HL-60 (cell line): Measurements from ENCODE around the gene PAGR1.

Experiments used
- DNase-seq, 2 experiments: peaks; one replicate each; pipeline ENCODE4 v3.0.0-alpha.2; 2010 to 2020; ENCODE audit warnings: low read depth in 1 of 2, low spot score in 1 of 2
- H3K27ac ChIP-seq: fragments of 250-450 bp; sonication (Bioruptor Pico); replicated peaks from 2 replicates; pipeline ENCODE4 v1.5.1; 2020; ENCODE audit warnings: mild to moderate bottlenecking, moderate library complexity
- H3K27me3 ChIP-seq: fragments of 250-450 bp; sonication (Bioruptor Pico); 2 replicates; pipeline ENCODE4 v1.5.1; 2021; ENCODE audit warnings: mild to moderate bottlenecking, moderate library complexity; ENCODE audit not compliant: insufficient read depth, poor library complexity, severe bottlenecking
- H3K4me3 ChIP-seq: replicated peaks from 2 replicates; pipeline ENCODE4 v1.5.1; 2011; ENCODE audit warnings: mild to moderate bottlenecking, control low read depth, low read length; ENCODE audit not compliant: insufficient read depth
- GABPA ChIP-seq: IDR thresholded peaks from 2 replicates; pipeline ENCODE4 v1.6.1; 2012; ENCODE audit warnings: low read depth
- POLR2AphosphoS5 ChIP-seq: IDR thresholded peaks from 2 replicates; pipeline ENCODE4 v1.6.1; 2012; ENCODE audit warnings: low read depth
- SPI1 ChIP-seq: IDR thresholded peaks from 2 replicates; pipeline ENCODE4 v1.6.1; 2012; ENCODE audit warnings: low read depth, mild to moderate bottlenecking, borderline replicate concordance
- TF ChIP-seq, protein P1 (sequence below): IDR thresholded peaks from one replicate; pipeline ENCODE4 v1.5.1; 2011; ENCODE audit warnings: low read length, control low read depth, inconsistent platforms; ENCODE audit not compliant: insufficient read depth
- TF ChIP-seq, protein P2 (sequence below): IDR thresholded peaks from 2 replicates; pipeline ENCODE4 v1.6.1; 2012; ENCODE audit warnings: low read depth; ENCODE audit not compliant: insufficient replicate concordance

The PAGR1 gene

DNA sequence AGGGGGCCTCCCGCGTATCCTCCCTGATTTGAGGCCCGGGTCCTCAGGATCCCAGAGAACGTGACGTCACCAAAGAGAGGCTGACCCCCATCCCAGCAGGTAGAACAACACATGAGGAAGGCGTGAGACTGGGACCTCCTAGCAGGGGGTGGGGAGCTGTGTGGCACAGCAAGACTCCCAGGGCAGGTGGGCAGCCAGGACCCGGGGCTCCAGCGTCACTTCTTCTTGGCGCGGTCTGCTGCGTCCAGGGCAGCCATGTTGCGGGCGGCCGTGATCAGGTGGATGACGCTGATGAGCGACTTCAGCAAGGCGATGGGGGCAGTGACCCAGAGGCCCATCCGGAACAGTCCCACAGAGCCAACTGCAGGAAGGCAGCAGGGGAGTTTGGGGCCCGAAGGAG is 43.0 kb downstream of the PAGR1 start:
- H3K27me3 ChIP-seq, result no peaks in the 10 kb centered on the region
- no peak for DNase-seq
- H3K27ac ChIP-seq, result no peak overlapping the region
- H3K4me3 ChIP-seq, result no peak overlapping the region
- TF ChIP-seq POLR2AphosphoS5, result no peak
- TF ChIP-seq, protein P1, sequence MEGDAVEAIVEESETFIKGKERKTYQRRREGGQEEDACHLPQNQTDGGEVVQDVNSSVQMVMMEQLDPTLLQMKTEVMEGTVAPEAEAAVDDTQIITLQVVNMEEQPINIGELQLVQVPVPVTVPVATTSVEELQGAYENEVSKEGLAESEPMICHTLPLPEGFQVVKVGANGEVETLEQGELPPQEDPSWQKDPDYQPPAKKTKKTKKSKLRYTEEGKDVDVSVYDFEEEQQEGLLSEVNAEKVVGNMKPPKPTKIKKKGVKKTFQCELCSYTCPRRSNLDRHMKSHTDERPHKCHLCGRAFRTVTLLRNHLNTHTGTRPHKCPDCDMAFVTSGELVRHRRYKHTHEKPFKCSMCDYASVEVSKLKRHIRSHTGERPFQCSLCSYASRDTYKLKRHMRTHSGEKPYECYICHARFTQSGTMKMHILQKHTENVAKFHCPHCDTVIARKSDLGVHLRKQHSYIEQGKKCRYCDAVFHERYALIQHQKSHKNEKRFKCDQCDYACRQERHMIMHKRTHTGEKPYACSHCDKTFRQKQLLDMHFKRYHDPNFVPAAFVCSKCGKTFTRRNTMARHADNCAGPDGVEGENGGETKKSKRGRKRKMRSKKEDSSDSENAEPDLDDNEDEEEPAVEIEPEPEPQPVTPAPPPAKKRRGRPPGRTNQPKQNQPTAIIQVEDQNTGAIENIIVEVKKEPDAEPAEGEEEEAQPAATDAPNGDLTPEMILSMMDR, result no peak
- TF ChIP-seq, protein P2, sequence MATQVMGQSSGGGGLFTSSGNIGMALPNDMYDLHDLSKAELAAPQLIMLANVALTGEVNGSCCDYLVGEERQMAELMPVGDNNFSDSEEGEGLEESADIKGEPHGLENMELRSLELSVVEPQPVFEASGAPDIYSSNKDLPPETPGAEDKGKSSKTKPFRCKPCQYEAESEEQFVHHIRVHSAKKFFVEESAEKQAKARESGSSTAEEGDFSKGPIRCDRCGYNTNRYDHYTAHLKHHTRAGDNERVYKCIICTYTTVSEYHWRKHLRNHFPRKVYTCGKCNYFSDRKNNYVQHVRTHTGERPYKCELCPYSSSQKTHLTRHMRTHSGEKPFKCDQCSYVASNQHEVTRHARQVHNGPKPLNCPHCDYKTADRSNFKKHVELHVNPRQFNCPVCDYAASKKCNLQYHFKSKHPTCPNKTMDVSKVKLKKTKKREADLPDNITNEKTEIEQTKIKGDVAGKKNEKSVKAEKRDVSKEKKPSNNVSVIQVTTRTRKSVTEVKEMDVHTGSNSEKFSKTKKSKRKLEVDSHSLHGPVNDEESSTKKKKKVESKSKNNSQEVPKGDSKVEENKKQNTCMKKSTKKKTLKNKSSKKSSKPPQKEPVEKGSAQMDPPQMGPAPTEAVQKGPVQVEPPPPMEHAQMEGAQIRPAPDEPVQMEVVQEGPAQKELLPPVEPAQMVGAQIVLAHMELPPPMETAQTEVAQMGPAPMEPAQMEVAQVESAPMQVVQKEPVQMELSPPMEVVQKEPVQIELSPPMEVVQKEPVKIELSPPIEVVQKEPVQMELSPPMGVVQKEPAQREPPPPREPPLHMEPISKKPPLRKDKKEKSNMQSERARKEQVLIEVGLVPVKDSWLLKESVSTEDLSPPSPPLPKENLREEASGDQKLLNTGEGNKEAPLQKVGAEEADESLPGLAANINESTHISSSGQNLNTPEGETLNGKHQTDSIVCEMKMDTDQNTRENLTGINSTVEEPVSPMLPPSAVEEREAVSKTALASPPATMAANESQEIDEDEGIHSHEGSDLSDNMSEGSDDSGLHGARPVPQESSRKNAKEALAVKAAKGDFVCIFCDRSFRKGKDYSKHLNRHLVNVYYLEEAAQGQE, result no peak

DNA sequence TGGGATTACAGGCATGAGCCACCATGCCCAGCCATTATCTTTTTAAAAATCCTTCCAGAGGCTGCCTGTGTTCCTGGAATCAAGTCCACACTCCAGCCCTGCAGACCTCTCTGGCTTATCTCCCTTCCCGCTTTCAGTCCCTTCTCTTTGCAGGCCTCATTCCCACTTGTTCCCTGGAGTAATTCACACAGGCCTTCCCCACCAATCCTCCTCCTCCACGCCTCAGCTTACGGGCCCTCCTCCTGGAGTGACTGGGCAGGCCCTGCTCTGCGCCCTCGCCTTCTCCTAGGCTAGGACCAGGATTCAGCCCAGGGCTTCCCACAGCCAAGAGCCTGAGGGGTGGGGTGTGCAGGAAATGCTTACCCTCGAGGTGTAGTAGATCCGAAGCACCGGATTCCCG is 44.3 kb downstream of the PAGR1 start:
- TF ChIP-seq, protein P1, result no peak
- TF ChIP-seq, protein P2, result no peak
- TF ChIP-seq SPI1 (no peak), POLR2AphosphoS5 (no peak), GABPA (no peak)
- Histone ChIP-seq H3K4me3 (no peak overlapping the region), H3K27me3 (no peaks in the 10 kb centered on the region), H3K27ac (no peak overlapping the region)
- no peak for DNase-seq

DNA sequence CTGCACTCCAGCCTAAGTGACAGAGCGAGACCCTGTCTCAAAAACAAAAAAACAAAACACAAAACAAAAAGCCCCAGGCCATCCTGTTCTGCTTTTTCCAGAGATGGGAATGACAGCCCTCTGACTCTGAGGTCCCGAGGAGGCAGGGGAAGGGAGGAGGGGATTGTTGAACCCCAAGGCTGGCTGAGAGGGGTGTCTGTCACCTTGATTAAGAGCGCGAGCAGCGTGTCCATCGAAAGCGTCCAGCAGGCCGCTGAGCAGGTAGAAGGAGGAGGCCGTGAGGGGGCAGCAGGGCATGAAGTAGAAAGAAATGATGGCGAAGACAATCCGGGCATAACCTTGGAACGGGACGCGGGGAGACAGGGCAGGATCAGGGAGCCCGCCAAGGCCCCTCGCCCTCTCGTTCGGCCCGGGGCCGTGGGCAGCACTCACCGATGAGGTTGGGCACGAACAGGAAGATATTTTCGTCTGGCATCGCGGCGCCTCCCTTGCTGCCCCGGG is 46.5 kb downstream of the PAGR1 start:
- Histone ChIP-seq H3K27ac (peak overlapping the region; percentile 100), H3K27me3 (no peaks in the 10 kb centered on the region), H3K4me3 (peak overlapping the region; percentile 81)
- DNase-seq, result peak in 1 of 2 experiments; percentile 10
- TF ChIP-seq, protein P2, result no peak
- TF ChIP-seq GABPA (no peak), POLR2AphosphoS5 (no peak), SPI1 (no peak)
- TF ChIP-seq, protein P1, result no peak
